Measurements from ENCODE around the gene TMEM134.

TMEM134 gene

GRCh38 chr11:67472882-67473281, 3.8 kb upstream of the TMEM134 start:
- no peak overlapping the region for H3K27ac ChIP-seq
- TF ChIP-seq CTCF (conservative IDR thresholded peaks at IDR 0.05; ENCODE audit: low read depth), result no peak
- CTCF ChIA-PET, result no interaction called here
- DNase-seq (ENCODE audit: low spot score), result no peak
- POLR2A ChIA-PET (ENCODE audit: low non-redundant PET), result no interaction called here

GRCh38 chr11:67470337-67471002, 1.4 kb upstream of the TMEM134 start:
- H3K27ac ChIP-seq, result no peak overlapping the region; the same call in 1 of the 2 replicates
- POLR2A ChIA-PET (ENCODE audit: low non-redundant PET), result no interaction called here
- no peak for TF ChIP-seq CTCF (conservative IDR thresholded peaks at IDR 0.05; ENCODE audit: low read depth)
- CTCF ChIA-PET, result no interaction called here
- DNase-seq (ENCODE audit: low spot score), result no peak

GRCh38 chr11:67469508-67469811, 409 bp upstream of the TMEM134 start:
- peak; percentile 19; the same call in 1 of the 2 replicates for TF ChIP-seq CTCF (conservative IDR thresholded peaks at IDR 0.05; ENCODE audit: low read depth)
- POLR2A ChIA-PET (ENCODE audit: low non-redundant PET), result interaction anchor here (1.7 kb wide), 1 partner anchor 13 kb away, joined by 5 read pairs; the partner anchor contains the start of gene AIP
- H3K27ac ChIP-seq, result peak overlapping the region; percentile 96
- CTCF ChIA-PET, result interaction anchor here (0.7 to 1.2 kb wide), 2 partner anchors 28 to 30 kb away, joined by 3 to 4 read pairs; no protein-coding TSS in a partner anchor
- DNase-seq (ENCODE audit: low spot score), result no peak

GRCh38 chr11:67468456-67468758, 644 bp downstream of the TMEM134 start:
- peak overlapping the region; percentile 96 for H3K27ac ChIP-seq

GRCh38 chr11:67468056-67468455, 995 bp downstream of the TMEM134 start:
- POLR2A ChIA-PET (ENCODE audit: low non-redundant PET), result interaction anchor here (1.0 to 2.5 kb wide), 8 partner anchors 15 to 128 kb away, joined by 3 to 11 read pairs (median 4); partner anchors contain the start of genes AIP, CORO1B, PITPNM1 and POLD4
- H3K27ac ChIP-seq, result peak overlapping the region; percentile 96
- DNase-seq (ENCODE audit: low spot score), result peak; percentile 89

More at GRCh38 chr11:67468456-67468758, 644 bp downstream of the TMEM134 start:
- ChIA-PET CTCF (interaction anchor here (0.7 to 1.9 kb wide), 3 partner anchors 29 to 147 kb away, joined by 4 to 13 read pairs (median 5); partner anchors contain the start of gene PPP1CA), POLR2A (ENCODE audit: low non-redundant PET) (interaction anchor here (0.5 to 2.5 kb wide), 8 partner anchors 14 to 115 kb away, joined by 3 to 11 read pairs (median 4); partner anchors contain the start of genes AIP, CORO1B, PITPNM1 and POLD4)
- TF ChIP-seq CTCF (conservative IDR thresholded peaks at IDR 0.05; ENCODE audit: low read depth), result no peak
- no peak for DNase-seq (ENCODE audit: low spot score)

More at GRCh38 chr11:67468056-67468455, 995 bp downstream of the TMEM134 start:
- CTCF ChIA-PET, result interaction anchor here (0.7 to 1.9 kb wide), 2 partner anchors 67 to 147 kb away, joined by 5 to 13 read pairs; partner anchors contain the start of gene PPP1CA
- TF ChIP-seq CTCF (conservative IDR thresholded peaks at IDR 0.05; ENCODE audit: low read depth), result no peak

Data from RWPE1 (cell line).